ENCODE measurements around the gene FCRL6.

GRCh38 chr1:159828176-159828575 is 26.0 kb downstream of the FCRL6 start:
- TF ChIP-seq DNMT3B (CRISPR knock-in tag; conservative IDR thresholded peaks at IDR 0.05), result no peak
- TF ChIP-seq PHF21A (CRISPR knock-in tag; IDR thresholded peaks at IDR 0.05), result no peak
- TF ChIP-seq ZNF672 (CRISPR knock-in tag; IDR thresholded peaks at IDR 0.05), result no peak
- no peak for TF ChIP-seq POLR2AphosphoS5 (IDR thresholded peaks at IDR 0.05; ENCODE audit: low read depth, low read length)
- no peak for TF ChIP-seq ELF3 (CRISPR knock-in tag; IDR thresholded peaks at IDR 0.05)
- TF ChIP-seq HDAC6 (IDR thresholded peaks at IDR 0.05; ENCODE audit: low read depth, low read length), result no peak
- TF ChIP-seq POLR2A (IDR thresholded peaks at IDR 0.05; ENCODE audit: insufficient read depth in 1 of 2, low read depth in 2 of 2, low read length in 2 of 2), result no peak
- no peak for TF ChIP-seq CTCF (CRISPR knock-in tag; IDR thresholded peaks at IDR 0.05)

Measured in HepG2 (cell line).